Type B pancreatic cell (in vitro differentiated cells): Measurements from ENCODE around the gene ZFX. TPM values are rescaled to one million over a fixed set of nuclear protein-coding genes. Genes with fewer than 3 reads are reported as not detected.
A peak's percentile ranks its signal among the peaks of the same experiment; 100 is the strongest.

ENCODE experiments used
- DNase-seq: peaks from one replicate; pipeline ENCODE4 v3.0.0; 2021; ENCODE audit warnings: mixed read lengths; ENCODE audit not compliant: unreplicated experiment; ENCODE audit errors: extremely low spot score
- H3K27ac Mint-ChIP-seq: 2 replicates; pipeline ENCODE4 v1.8.0; 2021; ENCODE audit warnings: mild to moderate bottlenecking, mixed read lengths
- H3K27me3 Mint-ChIP-seq: 2 replicates; pipeline ENCODE4 v1.8.0; 2021; ENCODE audit warnings: mixed read lengths
- H3K36me3 Mint-ChIP-seq: 2 replicates; pipeline ENCODE4 v1.8.0; 2021; ENCODE audit warnings: mixed read lengths
- H3K4me1 Mint-ChIP-seq: one replicate; pipeline ENCODE4 v1.8.0; 2021; ENCODE audit warnings: mixed read lengths; ENCODE audit not compliant: unreplicated experiment
- H3K4me3 Mint-ChIP-seq: 2 replicates; pipeline ENCODE4 v1.8.0; 2021; ENCODE audit warnings: mild to moderate bottlenecking, mixed read lengths
- H3K9me3 Mint-ChIP-seq: 2 replicates; pipeline ENCODE4 v1.8.0; 2021; ENCODE audit warnings: mixed read lengths
- CTCF ChIP-seq: fragments of 200-600 bp; sonication (generic); conservative IDR thresholded peaks from 2 replicates; pipeline ENCODE4 v1.5.0; 2021; ENCODE audit warnings: antibody characterized with exemption, mild to moderate bottlenecking
- total RNA-seq: library from RNA; stranded (reverse); gene quantifications from 2 replicates; pipeline ENCODE4 v1.2.1, GENCODE V29; 2021; ENCODE audit warnings: low replicate concordance

The ZFX gene
- total RNA-seq, 1 donor from 2014 or later: 79.7 TPM

GRCh38 chrX:24229400-24229879 is 79.9 kb downstream of the ZFX start:
- H3K27ac Mint-ChIP-seq: no peak overlapping the region
- no peak for TF ChIP-seq CTCF
- H3K27me3 Mint-ChIP-seq: no peaks in the 10 kb centered on the region
- no peaks in the 10 kb centered on the region for H3K36me3 Mint-ChIP-seq
- no peak overlapping the region for H3K4me3 Mint-ChIP-seq
- DNase-seq: no peak
- peaks cover 6% of the 10 kb centered on the region for H3K4me1 Mint-ChIP-seq
- H3K9me3 Mint-ChIP-seq: no peaks in the 10 kb centered on the region

GRCh38 chrX:24229976-24230375 is 80.4 kb downstream of the ZFX start:
- no peaks in the 10 kb centered on the region for H3K27me3 Mint-ChIP-seq
- TF ChIP-seq CTCF: no peak
- H3K36me3 Mint-ChIP-seq: no peaks in the 10 kb centered on the region
- H3K4me1 Mint-ChIP-seq: peaks cover 6% of the 10 kb centered on the region
- H3K27ac Mint-ChIP-seq: no peak overlapping the region
- no peak for DNase-seq
- H3K9me3 Mint-ChIP-seq: no peaks in the 10 kb centered on the region
- no peak overlapping the region for H3K4me3 Mint-ChIP-seq

- no peak for DNase-seq
These were observed 81.6 kb downstream of the ZFX start for GRCh38 chrX:24231131-24231540.

GRCh38 chrX:24231641-24232179 is 82.2 kb downstream of the ZFX start:
- Mint-ChIP-seq H3K27me3 (no peaks in the 10 kb centered on the region), H3K27ac (no peak overlapping the region), H3K4me1 (peaks cover 6% of the 10 kb centered on the region), H3K4me3 (no peak overlapping the region), H3K36me3 (no peaks in the 10 kb centered on the region), H3K9me3 (no peaks in the 10 kb centered on the region)
- TF ChIP-seq CTCF: no peak
- DNase-seq: no peak

More at GRCh38 chrX:24231131-24231540, 81.6 kb downstream of the ZFX start:
- no peak for TF ChIP-seq CTCF
- Mint-ChIP-seq H3K36me3 (no peaks in the 10 kb centered on the region), H3K4me1 (peaks cover 6% of the 10 kb centered on the region), H3K4me3 (no peak overlapping the region), H3K27me3 (no peaks in the 10 kb centered on the region), H3K9me3 (no peaks in the 10 kb centered on the region), H3K27ac (peak overlapping the region; percentile 17)

- Mint-ChIP-seq H3K4me3 (no peak overlapping the region), H3K4me1 (peaks cover 6% of the 10 kb centered on the region), H3K27me3 (no peaks in the 10 kb centered on the region), H3K36me3 (no peaks in the 10 kb centered on the region), H3K27ac (no peak overlapping the region), H3K9me3 (no peaks in the 10 kb centered on the region)
- no peak for TF ChIP-seq CTCF
- DNase-seq: no peak
These were observed 83.3 kb downstream of the ZFX start for GRCh38 chrX:24232796-24233195.
